Erythroblast (primary cell): ENCODE results near the gene KLK7.

Experiments
- GATA1 ChIP-seq: IDR thresholded peaks from 2 replicates; pipeline ENCODE4 v1.6.1; 2011; ENCODE audit warnings: low read depth, mild to moderate bottlenecking, control low read depth, low read length, moderate library complexity
- POLR2A ChIP-seq: IDR thresholded peaks from 2 replicates; pipeline ENCODE4 v1.6.1; 2011; ENCODE audit warnings: mild to moderate bottlenecking, low read length

GRCh38 chr19:50998061-50998460, 14.3 kb upstream of the KLK7 start:
- TF ChIP-seq POLR2A (no peak), GATA1 (no peak)
